H1 (cell line): ENCODE data around the gene CNBP. TPM values are rescaled to one million over a fixed set of nuclear protein-coding genes. Genes with fewer than 3 reads are reported as not detected.

Experiments
- CTCF ChIA-PET: fragments of 300-600 bp; sonication (Branson Sonifier 250); formaldehyde crosslinking; loops from one replicate; lab custom pipeline; 2021; ENCODE audit not compliant: partially characterized antibody; lab: Charles Lee
- POLR2A ChIA-PET: fragments of 300-600 bp; sonication (Branson Sonifier 250); formaldehyde crosslinking; loops from one replicate; lab custom pipeline; 2021; ENCODE audit warnings: inconsistent platforms; ENCODE audit not compliant: partially characterized antibody; lab: Charles Lee
- DNase-seq, 2 experiments: peaks; one replicate each; pipeline versions ENCODE4 v3.0.0 to v3.0.0-alpha.2; 2010 to 2022; ENCODE audit warnings: low spot score in 2 of 2, low read depth in 1 of 2, mixed read lengths in 1 of 2
- FAIRE-seq: peaks from 2 replicates; lab custom pipeline; 2011; peaks lifted over from hg19 to GRCh38; lab: Jason Lieb, UNC
- H2AFZ ChIP-seq: 2 replicates; pipeline ENCODE4 v1.8.1; 2012; ENCODE audit warnings: low read length, inconsistent platforms
- H2AK5ac ChIP-seq: 2 replicates; pipeline ENCODE4 v1.6.1; 2013; ENCODE audit warnings: low read depth, low read length
- H2BK120ac ChIP-seq: replicated peaks from 2 replicates; pipeline ENCODE3; 2013; ENCODE audit warnings: low read depth, low read length, inconsistent platforms
- H2BK12ac ChIP-seq: 2 replicates; pipeline ENCODE4 v1.6.1; 2013; ENCODE audit warnings: low read depth, low read length
- H2BK15ac ChIP-seq: 2 replicates; pipeline ENCODE4 v1.6.1; 2013; ENCODE audit warnings: low read length
- H2BK20ac ChIP-seq: 2 replicates; pipeline ENCODE4 v1.6.1; 2013; ENCODE audit warnings: low read length
- H2BK5ac ChIP-seq: 2 replicates; pipeline ENCODE4 v1.6.1; 2013; ENCODE audit warnings: low read depth, low read length
- H3K14ac ChIP-seq: 2 replicates; pipeline ENCODE4 v1.6.1; 2013; ENCODE audit warnings: inconsistent platforms; ENCODE audit not compliant: insufficient read length
- H3K18ac ChIP-seq: 2 replicates; pipeline ENCODE4 v1.6.1; 2013; ENCODE audit warnings: low read length; ENCODE audit errors: extremely low read depth
- H3K23ac ChIP-seq: 2 replicates; pipeline ENCODE4 v1.6.1; 2013; ENCODE audit warnings: inconsistent platforms; ENCODE audit not compliant: insufficient read length
- H3K23me2 ChIP-seq: 2 replicates; pipeline ENCODE4 v1.6.1; 2013; ENCODE audit warnings: low read depth, low read length
- H3K27ac ChIP-seq: 2 replicates; pipeline ENCODE4 v1.6.1; 2011; ENCODE audit warnings: low read depth, low read length, inconsistent platforms
- H3K27me3 ChIP-seq, 4 experiments: replicated peaks in 1 of 4; 1 replicate in 1 of 4; 2 replicates in 3 of 4; pipeline versions ENCODE4 v1.6.1 to v1.8.1; 2011 to 2013; ENCODE audit warnings: low read length in 3 of 4, mild to moderate bottlenecking in 3 of 4, inconsistent platforms in 2 of 4, mixed read lengths in 2 of 4, moderate library complexity in 1 of 4; ENCODE audit not compliant: control insufficient read depth in 3 of 4, insufficient read depth in 3 of 4; ENCODE audit errors: extremely low read depth in 1 of 4
- H3K36me3 ChIP-seq, 4 experiments: 2 replicates each; pipeline versions ENCODE4 v1.6.1 to v1.8.1; 2011 to 2013; ENCODE audit warnings: mild to moderate bottlenecking in 4 of 4, low read length in 3 of 4, moderate library complexity in 2 of 4, control low read depth in 1 of 4, inconsistent platforms in 1 of 4; ENCODE audit not compliant: insufficient read depth in 4 of 4, control insufficient read depth in 2 of 4
- H3K4ac ChIP-seq: replicated peaks from 2 replicates; pipeline ENCODE3; 2013; ENCODE audit warnings: low read length, low read depth, mixed read lengths, inconsistent platforms; ENCODE audit not compliant: insufficient read length
- H3K4me1 ChIP-seq, 4 experiments: replicated peaks in 1 of 4; 1 replicate in 1 of 4; 2 replicates in 3 of 4; pipeline versions ENCODE4 v1.6.1 to v1.8.1; 2011 to 2013; ENCODE audit warnings: low read length in 3 of 4, inconsistent platforms in 2 of 4, mixed read lengths in 1 of 4; ENCODE audit not compliant: insufficient read depth in 4 of 4, control insufficient read depth in 3 of 4
- H3K4me2 ChIP-seq, 2 experiments: 2 replicates each; pipeline versions ENCODE4 v1.6.1 to v1.8.1; 2011 to 2013; ENCODE audit warnings: low read depth in 2 of 2, low read length in 2 of 2, control low read depth in 1 of 2, inconsistent platforms in 1 of 2, mild to moderate bottlenecking in 1 of 2; ENCODE audit not compliant: insufficient read depth in 1 of 2
- H3K4me3 ChIP-seq, 4 experiments: fragments of 200-600, 300-600 bp in 1 of 4; sonication (generic), shearing (Covaris generic), sonication (Bioruptor Twin) in 1 of 4; 2 replicates each; pipeline versions ENCODE4 v1.5.1 to v1.8.1; 2011 to 2016; ENCODE audit warnings: low read length in 4 of 4, low read depth in 3 of 4, control low read depth in 2 of 4, inconsistent platforms in 2 of 4, mild to moderate bottlenecking in 2 of 4, mixed read lengths in 1 of 4, moderate library complexity in 1 of 4; ENCODE audit not compliant: insufficient read depth in 2 of 4; ENCODE audit errors: extremely low read depth in 1 of 4
- H3K56ac ChIP-seq: replicated peaks from 2 replicates; pipeline ENCODE3; 2013; ENCODE audit warnings: low read depth, mild to moderate bottlenecking, mixed read lengths, low read length, inconsistent platforms; ENCODE audit not compliant: insufficient read length
- H3K79me1 ChIP-seq: 2 replicates; pipeline ENCODE4 v1.6.1; 2013; ENCODE audit warnings: low read depth, low read length, control low read depth
- H3K79me2 ChIP-seq, 2 experiments: 2 replicates each; pipeline versions ENCODE4 v1.6.1 to v1.8.1; 2012 to 2013; ENCODE audit warnings: low read length in 2 of 2, mild to moderate bottlenecking in 2 of 2, inconsistent platforms in 1 of 2; ENCODE audit not compliant: insufficient read depth in 2 of 2, control insufficient read depth in 1 of 2
- H3K9ac ChIP-seq, 4 experiments: replicated peaks in 1 of 4; 1 replicate in 1 of 4; 2 replicates in 3 of 4; pipeline versions ENCODE4 v1.6.1 to v1.8.1; 2011 to 2013; ENCODE audit warnings: low read depth in 3 of 4, low read length in 3 of 4, control low read depth in 2 of 4, mild to moderate bottlenecking in 2 of 4, moderate library complexity in 2 of 4, inconsistent platforms in 1 of 4; ENCODE audit errors: extremely low read depth in 1 of 4
- H3K9me3 ChIP-seq, 2 experiments: 2 replicates each; pipeline versions ENCODE4 v1.6.1 to v1.8.1; 2012 to 2013; ENCODE audit warnings: mild to moderate bottlenecking in 2 of 2, moderate library complexity in 2 of 2, control low read depth in 1 of 2, inconsistent platforms in 1 of 2, low read depth in 1 of 2, low read length in 1 of 2, mixed read lengths in 1 of 2; ENCODE audit not compliant: insufficient read depth in 2 of 2
- H4K20me1 ChIP-seq, 2 experiments: replicated peaks in 1 of 2; 2 replicates each; pipeline versions ENCODE3 to v1.8.1; 2011 to 2013; ENCODE audit warnings: inconsistent platforms in 2 of 2, low read length in 2 of 2, mild to moderate bottlenecking in 1 of 2; ENCODE audit not compliant: insufficient read depth in 2 of 2, control insufficient read depth in 1 of 2
- H4K5ac ChIP-seq: 2 replicates; pipeline ENCODE4 v1.6.1; 2013; ENCODE audit warnings: low read length, low read depth, mixed read lengths, inconsistent platforms; ENCODE audit not compliant: insufficient read length
- H4K8ac ChIP-seq: 2 replicates; pipeline ENCODE4 v1.8.0; 2013; ENCODE audit warnings: mild to moderate bottlenecking, moderate library complexity, low read length, inconsistent platforms; ENCODE audit not compliant: insufficient read depth; ENCODE audit errors: extremely low read depth
- H4K91ac ChIP-seq: replicated peaks from 2 replicates; pipeline ENCODE3; 2013; ENCODE audit warnings: low read length, mixed read lengths, inconsistent platforms; ENCODE audit not compliant: insufficient read length
- BACH1 ChIP-seq: IDR thresholded peaks from 2 replicates; pipeline ENCODE4 v1.6.1; 2012; ENCODE audit warnings: low read length, improper control_type of control experiment
- HDAC2 ChIP-seq, 2 experiments: fragments of 300-600 bp in 1 of 2; sonication (generic) in 1 of 2; IDR thresholded peaks; 2 replicates each; pipeline ENCODE4 v1.6.1; 2011 to 2012; ENCODE audit warnings: low read depth in 2 of 2, low read length in 2 of 2, mild to moderate bottlenecking in 2 of 2, moderate library complexity in 2 of 2, borderline replicate concordance in 1 of 2, inconsistent platforms in 1 of 2
- NANOG ChIP-seq: IDR thresholded peaks from 2 replicates; pipeline ENCODE4 v1.6.1; 2011; ENCODE audit warnings: low read length, low read depth, mild to moderate bottlenecking, inconsistent platforms; ENCODE audit not compliant: insufficient read depth, poor library complexity, severe bottlenecking
- POLR2AphosphoS5 ChIP-seq: IDR thresholded peaks from 2 replicates; pipeline ENCODE4 v1.6.1; 2011; ENCODE audit warnings: low read depth, low read length
- RBBP5 ChIP-seq: IDR thresholded peaks from 2 replicates; pipeline ENCODE4 v1.7.1; 2012; ENCODE audit warnings: low read depth, mild to moderate bottlenecking, inconsistent platforms, low read length, moderate library complexity, borderline replicate concordance
- WGBS, 2 experiments: shearing (Covaris generic) in 1 of 2; methylation state at CpG; one replicate each; pipeline versions ENCODE4 v1.1.6 to v1.1.7; 2013 to 2015; ENCODE audit warnings: low lambda C conversion rate in 2 of 2, mixed read lengths in 2 of 2, inconsistent platforms in 1 of 2, low coverage in 1 of 2, missing lambda C conversion rate in 1 of 2; ENCODE audit not compliant: insufficient replicate concordance in 2 of 2, insufficient coverage in 1 of 2, insufficient read length in 1 of 2; ENCODE audit errors: extremely low coverage in 1 of 2, missing lambda C conversion rate in 1 of 2; 5-methylcytosine and 5-hydroxymethylcytosine counted together
- long read RNA-seq, 2 experiments: library from RNA in 1 of 2; library from capped mRNA in 1 of 2; stranded (forward); transcript quantifications; one replicate each; pipeline ENCODE4 v2.0.0, GENCODE V29; 2021; ENCODE audit warnings: inconsistent platforms in 1 of 2
- polyA minus RNA-seq, 3 experiments: library from RNA; depleted of rRNA, polyadenylated mRNA; stranded (reverse); fragments of >200 nt; gene quantifications; 1 replicate in 2 of 3; 2 replicates in 1 of 3; pipeline ENCODE4 v1.2.3, GENCODE V29; 2011
- polyA plus RNA-seq, 7 experiments: library from polyadenylated mRNA; depleted of rRNA in 3 of 7; stranded (reverse) in 5 of 7; unstranded in 2 of 7; fragments of >200 nt in 5 of 7; fragments of 200-250 nt in 2 of 7; gene quantifications; 1 replicate in 5 of 7; 2 replicates in 1 of 7; 4 replicates in 1 of 7; pipeline versions ENCODE4 v1.2.1 to v1.2.3, GENCODE V29; 2011 to 2013; ENCODE audit warnings: missing spikeins in 2 of 7, mixed read lengths in 2 of 7
- total RNA-seq: library from RNA; stranded (reverse); fragmentation: NEBNext Ultra II Directional; extraction: Animal tissue kit (Norgen Biotek cat#: 25700); gene quantifications from 2 replicates; pipeline ENCODE4 v1.2.1, GENCODE V29; 2021

Gene CNBP
- total RNA-seq: 351 and 371 TPM in 2 replicates
- 230 and 315 TPM in 2 replicates for polyA plus RNA-seq (2011; rRNA removed)
- polyA plus RNA-seq (2011; cell fraction: cytosol; rRNA removed): 431 TPM
- 165 TPM for polyA plus RNA-seq (2011; cell fraction: nucleus; rRNA removed)
- polyA plus RNA-seq (2012, experiment 1 of 2): 271 to 353 TPM (median 334 TPM) in 4 replicates
- 41.1 TPM for polyA plus RNA-seq (2012, experiment 2 of 2)
- polyA plus RNA-seq (2013, experiment 1 of 2): 223 TPM
- 230 TPM for polyA plus RNA-seq (2013, experiment 2 of 2)
- polyA minus RNA-seq (2011; rRNA and poly(A)+ RNA removed): 294 and 423 TPM in 2 replicates
- 177 TPM for polyA minus RNA-seq (2011; cell fraction: cytosol; rRNA and poly(A)+ RNA removed)
- 111 TPM for polyA minus RNA-seq (2011; cell fraction: nucleus; rRNA and poly(A)+ RNA removed)
- long read RNA-seq, experiment 1, transcript CNBP-207 (5 exons, 1,626 nt): major isoform, 78 of 340 reads
- long read RNA-seq, experiment 1, transcript CNBP-204 (5 exons, 1,641 nt): minor isoform, 23 of 340 reads
- long read RNA-seq, experiment 1, transcript CNBP-201 (5 exons, 1,664 nt): minor isoform, 67 of 340 reads
- long read RNA-seq, experiment 1, partial matches to known transcripts: 120 of 340 reads
- long read RNA-seq, experiment 1, other reads (novel, unspliced or antisense): 41 of 340 reads
- long read RNA-seq, experiment 2, transcript CNBP-204 (5 exons, 1,641 nt): minor isoform, 72 of 666 reads
- long read RNA-seq, experiment 2, transcript CNBP-201 (5 exons, 1,664 nt): major isoform, 212 of 666 reads
- long read RNA-seq, experiment 2, transcript CNBP-207 (5 exons, 1,626 nt): minor isoform, 177 of 666 reads
- long read RNA-seq, experiment 2, transcript CNBP-208 (5 exons, 1,549 nt): minor isoform, 23 of 666 reads
- long read RNA-seq, experiment 2, partial matches to known transcripts: 52 of 666 reads
- long read RNA-seq, experiment 2, other reads (novel, unspliced or antisense): 107 of 666 reads

GRCh38 chr3:129183569-129184395 lies at the start of gene CNBP:
Gene CNBP, minus strand, starts transcription at chr3:129183896. Its CDS starts 12,139 bp downstream, at chr3:129171757.
- H3K27ac ChIP-seq: peak within 1 kb of the TSS; percentile 99
- H2BK12ac ChIP-seq: peak within 1 kb of the TSS; percentile 39; the same call in 1 of the 2 replicates
- peak within 1 kb of the TSS; percentile 71; the same call in 1 of the 2 replicates for H2AK5ac ChIP-seq
- peaks cover 43 to 59% of the 10 kb centered on the region in 2 experiments for H3K79me2 ChIP-seq
- H3K36me3 ChIP-seq: peaks cover 0 to 19% (median 5%) of the 10 kb centered on the region in 4 experiments; a peak in 4 of 8 replicates
- H3K14ac ChIP-seq: peak within 1 kb of the TSS; percentile 99
- FAIRE-seq: no peak
- peak within 1 kb of the TSS; percentile 77 to 100 (median 98) for H3K4me3 ChIP-seq
- peak within 1 kb of the TSS; percentile 100 for H4K8ac ChIP-seq
- peaks cover 5% of the 10 kb centered on the region; the same call in 1 of the 2 replicates for H3K23me2 ChIP-seq
- ChIA-PET POLR2A (interaction anchor here (0.6 to 3.9 kb wide), 29 partner anchors 9 to 319 kb away, joined by 3 to 39 read pairs (median 4); partner anchors contain the start of genes COPG1 and RAB43), CTCF (interaction anchor here (0.7 to 4.8 kb wide), 2 partner anchors 27 to 63 kb away, joined by 3 to 32 read pairs; no protein-coding TSS in a partner anchor)
- H2BK5ac ChIP-seq: peak within 1 kb of the TSS; percentile 98
- H3K23ac ChIP-seq: no peak within 1 kb of the TSS
- H3K9me3 ChIP-seq: no peaks in the 10 kb centered on the region
- H3K79me1 ChIP-seq: 0 out of 2 replicates have a peak, but pooled peaks cover 2% of the 10 kb centered on the region
- peak in 1 of 2 experiments; percentile 91 for DNase-seq
- H3K4me1 ChIP-seq: peaks cover 0 to 4% (median 0%) of the 10 kb centered on the region in 4 experiments; a peak in 1 of 7 replicates
- no peak within 1 kb of the TSS for H2BK120ac ChIP-seq
- H4K91ac ChIP-seq: peak within 1 kb of the TSS; percentile 99
- H4K20me1 ChIP-seq: peaks cover 13 to 17% of the 10 kb centered on the region in 2 experiments
- H3K56ac ChIP-seq: peak within 1 kb of the TSS; percentile 99
- H3K4me2 ChIP-seq: peak within 1 kb of the TSS; percentile 75 to 89
- peak within 1 kb of the TSS; percentile 100 for H3K4ac ChIP-seq
- H2BK15ac ChIP-seq: no peak within 1 kb of the TSS
- peak within 1 kb of the TSS; percentile 100 for H4K5ac ChIP-seq
- no peaks in the 10 kb centered on the region for H3K27me3 ChIP-seq
- no peak within 1 kb of the TSS for H2AFZ ChIP-seq
- peak within 1 kb of the TSS; percentile 97 for H3K18ac ChIP-seq
- H3K9ac ChIP-seq: peak within 1 kb of the TSS; percentile 98 to 100 (median 99)
- no peak within 1 kb of the TSS for H2BK20ac ChIP-seq
- 2% methylated on average over 67 of the region's 83 CpGs; no CpG with 5 or more reads in 1 of the 2 experiments for WGBS, 2 experiments
- TF ChIP-seq POLR2AphosphoS5 (peak; percentile 93), NANOG (peak; percentile 6), RBBP5 (peak; percentile 43; the same call in 1 of the 2 replicates), HDAC2 (IDR thresholded peaks at IDR 0.05; ENCODE audit: borderline replicate concordance in 1 of 2, low read depth in 2 of 2, low read length in 2 of 2) (peak; percentile 17 to 85; a peak in 1 of 4 replicates), BACH1 (peak; percentile 84)
